OCI-M2 (cell line): ENCODE measurements around the gene MECP2.

Experiments used
- DNase-seq: peaks from one replicate; lab custom pipeline; 2025; ENCODE audit not compliant: unreplicated experiment; lab: John Stamatoyannopoulos, UW

Gene MECP2

GRCh38 chrX:154116426-154117211, 19.1 kb upstream of the MECP2 start:
- no peak for DNase-seq

GRCh38 chrX:154115750-154116149, 18.2 kb upstream of the MECP2 start:
- no peak for DNase-seq

GRCh38 chrX:154115071-154115470, 17.6 kb upstream of the MECP2 start:
- no peak for DNase-seq

- DNase-seq = no peak
These were observed 17.1 kb upstream of the MECP2 start for GRCh38 chrX:154114652-154115051.

- DNase-seq = no peak
These were observed 16.2 kb upstream of the MECP2 start for GRCh38 chrX:154113729-154114128.

GRCh38 chrX:154098551-154098950, 1.0 kb upstream of the MECP2 start:
- no peak for DNase-seq

- no peak for DNase-seq
These were observed 421 bp downstream of the MECP2 start for GRCh38 chrX:154097003-154097588.

- no peak for DNase-seq
These were observed 1.1 kb downstream of the MECP2 start for GRCh38 chrX:154096140-154097002.

- DNase-seq = no peak
These were observed 2.7 kb downstream of the MECP2 start for GRCh38 chrX:154094833-154095232.

- DNase-seq = no peak
These were observed 3.6 kb downstream of the MECP2 start for GRCh38 chrX:154093965-154094364.

GRCh38 chrX:154092371-154092770, 5.1 kb downstream of the MECP2 start:
- no peak for DNase-seq

- no peak for DNase-seq
These were observed 5.8 kb downstream of the MECP2 start for GRCh38 chrX:154091678-154092077.

- no peak for DNase-seq
These were observed 6.8 kb downstream of the MECP2 start for GRCh38 chrX:154090731-154091130.

- DNase-seq = no peak
These were observed 12.8 kb downstream of the MECP2 start for GRCh38 chrX:154084449-154085300.

- no peak for DNase-seq
These were observed 14.4 kb downstream of the MECP2 start for GRCh38 chrX:154083126-154083517.

- DNase-seq = no peak
These were observed 15.0 kb downstream of the MECP2 start for GRCh38 chrX:154082396-154083125.

GRCh38 chrX:154077101-154077500, 20.4 kb downstream of the MECP2 start:
- no peak for DNase-seq

- DNase-seq = no peak
These were observed 23.3 kb downstream of the MECP2 start for GRCh38 chrX:154074199-154074598.

- no peak for DNase-seq
These were observed 25.3 kb downstream of the MECP2 start for GRCh38 chrX:154072192-154072591.

- DNase-seq = no peak
These were observed 29.0 kb downstream of the MECP2 start for GRCh38 chrX:154068560-154068959.
